HepG2 (cell line): ENCODE data around the gene COX4I2. TPM values are rescaled to one million over a fixed set of nuclear protein-coding genes. Genes with fewer than 3 reads are reported as not detected.

Experiments used
- AGO2 ChIP-seq: fragments of 200-400 bp; formaldehyde crosslinking; optimal IDR thresholded peaks from 2 replicates; pipeline ENCODE3; 2017; ENCODE audit warnings: mild to moderate bottlenecking, low read depth, low read length, moderate library complexity
- BRCA1 ChIP-seq: sonication (generic); formaldehyde crosslinking; IDR thresholded peaks from 2 replicates; pipeline ENCODE4 v1.4.0; 2020; ENCODE audit warnings: missing genetic modification reagents
- CENPX ChIP-seq: sonication (generic); formaldehyde crosslinking; IDR thresholded peaks from 2 replicates; pipeline ENCODE4 v1.9.0; 2021; ENCODE audit warnings: mild to moderate bottlenecking, missing genetic modification reagents, moderate library complexity
- HNRNPK ChIP-seq: fragments of 200-400 bp; formaldehyde crosslinking; IDR thresholded peaks from 2 replicates; pipeline ENCODE4 v1.6.1; 2018; ENCODE audit warnings: low read length, low read depth, moderate library complexity, mild to moderate bottlenecking; ENCODE audit not compliant: poor library complexity, severe bottlenecking
- NCOA1 ChIP-seq: sonication (generic); formaldehyde crosslinking; IDR thresholded peaks from 2 replicates; pipeline ENCODE4 v1.9.0; 2021; ENCODE audit warnings: missing genetic modification reagents
- NFKB2 ChIP-seq: sonication (generic); formaldehyde crosslinking; IDR thresholded peaks from 2 replicates; pipeline ENCODE4 v1.4.0; 2020; ENCODE audit warnings: missing genetic modification reagents, borderline replicate concordance
- NFYB ChIP-seq: sonication (generic); formaldehyde crosslinking; IDR thresholded peaks from 2 replicates; pipeline ENCODE4 v1.4.0; 2020; ENCODE audit warnings: missing genetic modification reagents
- RARA ChIP-seq: IDR thresholded peaks from 2 replicates; pipeline ENCODE4 v1.6.1; 2016; ENCODE audit warnings: missing genetic modification reagents, missing compliant biosample characterization
- REPIN1 ChIP-seq: sonication (generic); formaldehyde crosslinking; IDR thresholded peaks from 2 replicates; pipeline ENCODE4 v1.8.0; 2022; ENCODE audit warnings: missing genetic modification reagents, low read depth, mild to moderate bottlenecking, borderline replicate concordance
- TCF12 ChIP-seq, 2 experiments: fragments of 450-650 bp in 1 of 2; sonication (generic) in 1 of 2; formaldehyde crosslinking in 1 of 2; IDR thresholded peaks; 2 replicates each; pipeline versions ENCODE4 v1.6.1 to v1.8.0; 2017 to 2022; ENCODE audit warnings: antibody characterized with exemption in 1 of 2, mild to moderate bottlenecking in 1 of 2, missing genetic modification reagents in 1 of 2, moderate library complexity in 1 of 2
- TP53 ChIP-seq: sonication (generic); formaldehyde crosslinking; conservative IDR thresholded peaks from 2 replicates; pipeline ENCODE4 v1.4.0; 2020; ENCODE audit warnings: missing genetic modification reagents
- ZNF296 ChIP-seq: sonication (generic); formaldehyde crosslinking; conservative IDR thresholded peaks from 2 replicates; pipeline ENCODE4 v1.5.0; 2020; ENCODE audit warnings: mild to moderate bottlenecking, missing genetic modification reagents
- ZNF652 ChIP-seq: IDR thresholded peaks from 2 replicates; pipeline ENCODE4 v1.6.1; 2016; ENCODE audit warnings: low read depth, borderline replicate concordance
- ZNF792 ChIP-seq: IDR thresholded peaks from 2 replicates; pipeline ENCODE4 v1.6.1; 2016
- polyA plus RNA-seq, 8 experiments: library from polyadenylated mRNA; depleted of rRNA in 3 of 8; stranded (reverse) in 7 of 8; unstranded in 1 of 8; fragments of >200 nt; fragmentation: Illumina TruSeq in 4 of 8; extraction: Trizol in 4 of 8; gene quantifications; 2 replicates each; pipeline versions ENCODE4 v1.2.1 to v1.2.3, GENCODE V29; 2011 to 2016; ENCODE audit warnings: low read depth in 4 of 8, missing spikeins in 1 of 8, mixed read lengths in 1 of 8; ENCODE audit not compliant: insufficient read depth in 1 of 8
- total RNA-seq, 5 experiments: library from RNA; depleted of rRNA; stranded (reverse); fragments of >200 nt; fragmentation: Illumina TruSeq; extraction: Trizol; gene quantifications; 2 replicates each; pipeline ENCODE4 v1.2.3, GENCODE V29; 2016; ENCODE audit warnings: low read depth in 1 of 5
- TF ChIP-seq, protein P1 (sequence below): IDR thresholded peaks from 2 replicates; pipeline ENCODE4 v1.6.1; 2012; ENCODE audit warnings: low read length, improper control_type of control experiment
- TF ChIP-seq, protein P2 (sequence below), 2 experiments: sonication (generic) in 1 of 2; formaldehyde crosslinking in 1 of 2; IDR thresholded peaks; 2 replicates each; pipeline versions ENCODE4 v1.4.0 to v1.6.1; 2016 to 2020; ENCODE audit warnings: borderline replicate concordance in 1 of 2, low read depth in 1 of 2, mild to moderate bottlenecking in 1 of 2, missing genetic modification reagents in 1 of 2
- TF ChIP-seq, protein P3 (sequence below): sonication (generic); formaldehyde crosslinking; IDR thresholded peaks from 2 replicates; pipeline ENCODE4 v1.8.0; 2022; ENCODE audit warnings: missing genetic modification reagents, mild to moderate bottlenecking, inconsistent platforms, borderline replicate concordance

The COX4I2 gene
- total and polyA plus RNA-seq, 2 of the 13 experiments (the other 11 are each of a cell fraction or from before 2014, with no cell fraction given): 1.1 TPM; not detected in 1

DNA sequence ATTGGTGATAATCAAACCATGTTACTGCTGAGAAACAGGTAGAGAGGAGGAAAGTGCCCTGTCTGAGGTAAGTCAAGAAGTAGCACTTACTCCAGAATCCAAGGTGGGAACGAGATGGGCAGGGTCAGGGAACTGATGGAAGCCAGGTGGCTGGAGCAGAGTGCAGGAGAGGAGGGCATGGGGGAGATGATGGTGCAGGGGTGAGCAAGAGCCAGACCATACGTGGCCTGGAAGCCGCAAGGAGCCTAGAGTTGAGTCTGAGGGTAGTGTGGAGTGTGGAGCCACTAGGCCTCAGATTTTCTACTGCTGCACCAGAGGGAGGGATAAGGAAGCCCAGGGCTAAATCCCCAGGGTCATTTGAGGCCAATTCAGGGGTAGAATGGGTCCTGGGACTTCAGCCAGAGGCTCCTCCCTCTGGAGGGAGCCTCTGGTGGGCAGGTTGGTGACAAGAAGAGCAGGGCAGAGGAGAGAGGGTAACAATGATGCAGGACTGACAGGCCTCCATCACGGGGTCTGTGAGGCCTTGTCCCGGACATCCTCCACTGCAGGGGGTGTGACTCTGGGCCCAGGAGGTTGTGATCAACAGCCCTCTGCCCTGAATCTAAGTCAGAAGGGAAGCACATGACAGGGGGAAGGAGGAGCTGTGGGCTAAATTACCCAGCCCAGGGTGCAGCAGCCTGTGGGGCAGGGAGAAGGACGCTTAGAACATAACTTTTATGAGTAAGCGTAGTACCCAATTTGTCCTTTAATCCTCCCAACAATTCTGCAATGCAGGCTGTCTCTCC lies 28.7 kb downstream of the COX4I2 start (continued):
- TF ChIP-seq, protein P1, sequence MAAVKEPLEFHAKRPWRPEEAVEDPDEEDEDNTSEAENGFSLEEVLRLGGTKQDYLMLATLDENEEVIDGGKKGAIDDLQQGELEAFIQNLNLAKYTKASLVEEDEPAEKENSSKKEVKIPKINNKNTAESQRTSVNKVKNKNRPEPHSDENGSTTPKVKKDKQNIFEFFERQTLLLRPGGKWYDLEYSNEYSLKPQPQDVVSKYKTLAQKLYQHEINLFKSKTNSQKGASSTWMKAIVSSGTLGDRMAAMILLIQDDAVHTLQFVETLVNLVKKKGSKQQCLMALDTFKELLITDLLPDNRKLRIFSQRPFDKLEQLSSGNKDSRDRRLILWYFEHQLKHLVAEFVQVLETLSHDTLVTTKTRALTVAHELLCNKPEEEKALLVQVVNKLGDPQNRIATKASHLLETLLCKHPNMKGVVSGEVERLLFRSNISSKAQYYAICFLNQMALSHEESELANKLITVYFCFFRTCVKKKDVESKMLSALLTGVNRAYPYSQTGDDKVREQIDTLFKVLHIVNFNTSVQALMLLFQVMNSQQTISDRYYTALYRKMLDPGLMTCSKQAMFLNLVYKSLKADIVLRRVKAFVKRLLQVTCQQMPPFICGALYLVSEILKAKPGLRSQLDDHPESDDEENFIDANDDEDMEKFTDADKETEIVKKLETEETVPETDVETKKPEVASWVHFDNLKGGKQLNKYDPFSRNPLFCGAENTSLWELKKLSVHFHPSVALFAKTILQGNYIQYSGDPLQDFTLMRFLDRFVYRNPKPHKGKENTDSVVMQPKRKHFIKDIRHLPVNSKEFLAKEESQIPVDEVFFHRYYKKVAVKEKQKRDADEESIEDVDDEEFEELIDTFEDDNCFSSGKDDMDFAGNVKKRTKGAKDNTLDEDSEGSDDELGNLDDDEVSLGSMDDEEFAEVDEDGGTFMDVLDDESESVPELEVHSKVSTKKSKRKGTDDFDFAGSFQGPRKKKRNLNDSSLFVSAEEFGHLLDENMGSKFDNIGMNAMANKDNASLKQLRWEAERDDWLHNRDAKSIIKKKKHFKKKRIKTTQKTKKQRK: no peak
- TF ChIP-seq AGO2 (peak; percentile 39), TCF12 (IDR thresholded peaks at IDR 0.05) (no peak), TCF12 (CRISPR knock-in tag; IDR thresholded peaks at IDR 0.05) (no peak), CENPX (CRISPR knock-in tag) (no peak), RARA (CRISPR knock-in tag) (no peak), NCOA1 (CRISPR knock-in tag) (no peak), BRCA1 (CRISPR knock-in tag) (no peak), REPIN1 (CRISPR knock-in tag) (peak; percentile 49; the same call in 1 of the 2 replicates), ZNF296 (CRISPR knock-in tag) (no peak; the same call in 1 of the 2 replicates), TP53 (CRISPR knock-in tag) (no peak), ZNF792 (CRISPR knock-in tag) (no peak), NFYB (CRISPR knock-in tag) (no peak), ZNF652 (CRISPR knock-in tag) (no peak), HNRNPK (no peak), NFKB2 (CRISPR knock-in tag) (0 out of 2 replicates have a peak, but pooled peaks have one; percentile 32)
- TF ChIP-seq, protein P2, sequence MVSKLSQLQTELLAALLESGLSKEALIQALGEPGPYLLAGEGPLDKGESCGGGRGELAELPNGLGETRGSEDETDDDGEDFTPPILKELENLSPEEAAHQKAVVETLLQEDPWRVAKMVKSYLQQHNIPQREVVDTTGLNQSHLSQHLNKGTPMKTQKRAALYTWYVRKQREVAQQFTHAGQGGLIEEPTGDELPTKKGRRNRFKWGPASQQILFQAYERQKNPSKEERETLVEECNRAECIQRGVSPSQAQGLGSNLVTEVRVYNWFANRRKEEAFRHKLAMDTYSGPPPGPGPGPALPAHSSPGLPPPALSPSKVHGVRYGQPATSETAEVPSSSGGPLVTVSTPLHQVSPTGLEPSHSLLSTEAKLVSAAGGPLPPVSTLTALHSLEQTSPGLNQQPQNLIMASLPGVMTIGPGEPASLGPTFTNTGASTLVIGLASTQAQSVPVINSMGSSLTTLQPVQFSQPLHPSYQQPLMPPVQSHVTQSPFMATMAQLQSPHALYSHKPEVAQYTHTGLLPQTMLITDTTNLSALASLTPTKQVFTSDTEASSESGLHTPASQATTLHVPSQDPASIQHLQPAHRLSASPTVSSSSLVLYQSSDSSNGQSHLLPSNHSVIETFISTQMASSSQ (IDR thresholded peaks at IDR 0.05; ENCODE audit: low read depth): no peak
- TF ChIP-seq, protein P2 (CRISPR knock-in tag; IDR thresholded peaks at IDR 0.05; ENCODE audit: borderline replicate concordance): 0 out of 2 replicates have a peak, but pooled peaks have one; percentile 43
- TF ChIP-seq, protein P3, sequence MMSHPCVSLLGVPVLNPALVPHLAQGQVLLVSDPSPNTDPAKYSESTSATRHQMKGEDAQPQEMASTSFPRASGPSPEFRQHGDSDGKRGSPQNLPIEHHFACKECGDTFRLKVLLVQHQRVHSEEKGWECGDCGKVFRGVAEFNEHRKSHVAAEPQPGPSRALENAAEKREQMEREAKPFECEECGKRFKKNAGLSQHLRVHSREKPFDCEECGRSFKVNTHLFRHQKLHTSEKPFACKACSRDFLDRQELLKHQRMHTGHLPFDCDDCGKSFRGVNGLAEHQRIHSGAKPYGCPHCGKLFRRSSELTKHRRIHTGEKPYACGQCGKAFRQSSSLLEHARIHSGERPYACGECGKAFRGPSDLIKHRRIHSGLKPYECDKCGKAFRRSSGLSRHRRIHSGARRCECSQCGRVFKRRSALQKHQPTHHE (CRISPR knock-in tag): no peak
